ENCODE data around the gene ZFYVE28. TPM values are rescaled to one million over a fixed set of nuclear protein-coding genes. Genes with fewer than 3 reads are reported as not detected.

The ZFYVE28 gene
- total and polyA plus RNA-seq, 10 of the 15 experiments (the other 5 are each of a cell fraction or from before 2014, with no cell fraction given), result 0.06 to 1.9 (median 0.22) TPM; not detected in 1

GRCh38 chr4:2415881-2416563 lies 2.4 kb downstream of the ZFYVE28 start:
- ChIA-PET POLR2A (interaction anchor here (1.0 to 1.8 kb wide), 4 partner anchors 14 to 154 kb away, joined by 4 to 11 read pairs (median 6); partner anchors contain the start of gene MXD4), CTCF (interaction anchor here (0.9 to 3.2 kb wide), 5 partner anchors 9 to 196 kb away, joined by 3 to 12 read pairs (median 3); no protein-coding TSS in a partner anchor), SMC1A (ENCODE audit: uncharacterized antibody, unreplicated experiment) (interaction anchor here (0.6 to 2.4 kb wide), 7 partner anchors 17 to 331 kb away, joined by 3 to 9 read pairs (median 3); no protein-coding TSS in a partner anchor), RAD21 (ENCODE audit: unreplicated experiment) (interaction anchor here (0.9 to 2.7 kb wide), 5 partner anchors 53 to 196 kb away, joined by 3 to 12 read pairs (median 4); partner anchors contain the start of genes FAM193A, MXD4 and RNF4)
- Histone ChIP-seq H3K9me3 (replicated peaks; ENCODE audit: control insufficient read depth, insufficient read depth, low read length) (no peaks in the 10 kb centered on the region), H3K4me1 (ENCODE audit: control insufficient read depth, insufficient read depth, low read length) (peaks cover 49% of the 10 kb centered on the region), H4K20me1 (ENCODE audit: control insufficient read depth, insufficient read depth) (no peaks in the 10 kb centered on the region), H3K4me2 (ENCODE audit: control insufficient read depth, insufficient read depth) (peak overlapping the region; percentile 86), H3K4me3 (no peak overlapping the region), H3K79me2 (ENCODE audit: control insufficient read depth, insufficient read depth, low read length) (no peaks in the 10 kb centered on the region; the same call in 1 of the 2 replicates), H3K9ac (ENCODE audit: control insufficient read depth, insufficient read depth, low read length) (no peak overlapping the region), H3K27ac (ENCODE audit: control insufficient read depth, insufficient read depth) (no peak overlapping the region), H2AFZ (ENCODE audit: control insufficient read depth, low read depth, low read length) (peak overlapping the region; percentile 43; the same call in 1 of the 2 replicates), H3K27me3 (replicated peaks in 1 of 2; ENCODE audit: control insufficient read depth in 2 of 2, insufficient read depth in 2 of 2, low read length in 1 of 2) (peaks cover 12 to 22% of the 10 kb centered on the region in 2 experiments), H3K36me3 (ENCODE audit: control insufficient read depth in 2 of 2, insufficient read depth in 2 of 2, low read length in 1 of 2) (no peaks in the 10 kb centered on the region)
- TF ChIP-seq TARDBP (IDR thresholded peaks at IDR 0.05; ENCODE audit: borderline replicate concordance) (no peak), ZNF207 (IDR thresholded peaks at IDR 0.05; ENCODE audit: borderline replicate concordance) (no peak), SUZ12 (IDR thresholded peaks at IDR 0.05; ENCODE audit: unreplicated experiment) (peak; percentile 11), SIX5 (IDR thresholded peaks at IDR 0.05; ENCODE audit: low read depth, low read length, severe bottlenecking) (no peak), PBX3 (IDR thresholded peaks at IDR 0.05; ENCODE audit: insufficient replicate concordance, low read depth, low read length) (no peak), NRF1 (conservative IDR thresholded peaks at IDR 0.05; ENCODE audit: low read depth, low read length) (no peak), SRF (IDR thresholded peaks at IDR 0.05; ENCODE audit: low read depth in 2 of 2, low read length in 2 of 2) (no peak), BHLHE40 (IDR thresholded peaks at IDR 0.05; ENCODE audit: borderline replicate concordance in 1 of 2, low read depth in 2 of 2, low read length in 1 of 2) (no peak), IRF4 (IDR thresholded peaks at IDR 0.05; ENCODE audit: low read depth, low read length) (no peak), EGR1 (IDR thresholded peaks at IDR 0.05; ENCODE audit: borderline replicate concordance in 1 of 2, low read depth in 2 of 2, low read length in 2 of 2) (no peak), ATF7 (IDR thresholded peaks at IDR 0.05; ENCODE audit: low read depth) (no peak), YBX1 (IDR thresholded peaks at IDR 0.05) (no peak), IKZF1 (conservative IDR thresholded peaks at IDR 0.05) (0 out of 2 replicates have a peak, but pooled peaks have one; percentile 28), ZBTB11 (CRISPR knock-in tag; IDR thresholded peaks at IDR 0.05) (no peak), FOXM1 (IDR thresholded peaks at IDR 0.05; ENCODE audit: low read depth, low read length) (no peak)
- in situ Hi-C loops (cut with MboI) (no loop called here), intact Hi-C loops (cut with micrococcal nuclease; ENCODE audit: unreplicated experiment) (loop anchor here (5.0 to 10.0 kb wide), 2 partner anchors 121 to 541 kb away; partner anchors contain the start of genes FAM193A and NSD2)
- no peak for DNase-seq (ENCODE audit: low read depth, low spot score)
- no peak for FAIRE-seq
- BruUV-seq (replicated peaks), result no TSS peak
- ATAC-seq, result no peak
- 70% methylated on average over 17 of the region's 17 CpGs for WGBS (ENCODE audit: insufficient coverage, insufficient replicate concordance, low lambda C conversion rate, missing lambda C conversion rate)

All from GM12878 (cell line).